Retinal pigment epithelial cell (primary cell): Measurements from ENCODE around the gene SCAI.

Experiments used
- DNase-seq: peaks from one replicate; pipeline ENCODE4 v3.0.0-alpha.2; 2010; ENCODE audit warnings: low read depth
- H3K4me3 ChIP-seq: 2 replicates; pipeline ENCODE4 v1.5.1; 2011; ENCODE audit warnings: mild to moderate bottlenecking, low read length, control low read depth, moderate library complexity
- CTCF ChIP-seq: conservative IDR thresholded peaks from 2 replicates; pipeline ENCODE4 v1.5.1; 2011; ENCODE audit warnings: low read depth, low read length, control low read depth, inconsistent platforms

SCAI gene

DNA sequence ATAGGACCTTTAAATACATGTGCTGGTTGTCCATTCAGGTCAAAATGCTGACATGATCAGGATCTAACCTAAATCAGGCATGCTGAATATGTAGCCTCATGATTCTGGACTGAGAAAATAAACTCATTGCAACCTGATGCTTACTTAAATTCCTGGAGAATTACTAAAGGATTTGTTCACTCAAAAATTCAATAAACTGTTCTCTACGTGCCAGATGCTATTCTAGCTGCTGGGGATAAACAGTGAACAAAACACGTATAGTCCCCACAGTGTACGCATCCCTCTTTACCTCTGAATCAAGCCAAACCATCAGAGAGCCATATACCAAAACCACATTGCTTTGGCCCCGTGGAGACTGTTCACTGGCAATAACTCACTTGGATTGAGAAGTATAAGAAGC, 6.1 kb downstream of the SCAI start:
- no peak for TF ChIP-seq CTCF
- peak; percentile 77 for DNase-seq
- H3K4me3 ChIP-seq, result no peak overlapping the region

DNA sequence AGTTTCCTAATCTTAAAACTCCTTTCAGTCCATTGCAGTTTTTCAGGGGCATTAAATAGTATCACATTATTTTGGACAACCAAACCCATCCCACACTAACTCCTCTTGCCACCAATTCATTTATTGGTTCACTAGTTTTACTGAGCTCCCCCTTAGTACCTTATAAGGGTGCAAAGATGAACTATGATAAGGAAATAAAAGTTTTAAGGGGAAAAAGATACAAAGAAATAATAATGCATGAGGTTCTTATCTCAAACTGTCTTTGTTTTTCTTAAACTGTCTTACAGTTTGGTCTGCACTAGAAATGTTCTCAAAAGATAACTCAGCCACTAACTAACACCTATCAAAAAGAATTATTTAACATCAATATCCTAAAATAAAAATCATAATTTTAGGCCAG, 8.4 kb downstream of the SCAI start:
- no peak for TF ChIP-seq CTCF
- H3K4me3 ChIP-seq, result no peak overlapping the region
- no peak for DNase-seq

GRCh38 chr9:125133403-125134329, 9.7 kb downstream of the SCAI start:
- no peak for DNase-seq
- no peak for TF ChIP-seq CTCF
- H3K4me3 ChIP-seq, result no peak overlapping the region

GRCh38 chr9:125131778-125132177, 11.6 kb downstream of the SCAI start:
- no peak for DNase-seq
- no peak for TF ChIP-seq CTCF
- no peak overlapping the region for H3K4me3 ChIP-seq

DNA sequence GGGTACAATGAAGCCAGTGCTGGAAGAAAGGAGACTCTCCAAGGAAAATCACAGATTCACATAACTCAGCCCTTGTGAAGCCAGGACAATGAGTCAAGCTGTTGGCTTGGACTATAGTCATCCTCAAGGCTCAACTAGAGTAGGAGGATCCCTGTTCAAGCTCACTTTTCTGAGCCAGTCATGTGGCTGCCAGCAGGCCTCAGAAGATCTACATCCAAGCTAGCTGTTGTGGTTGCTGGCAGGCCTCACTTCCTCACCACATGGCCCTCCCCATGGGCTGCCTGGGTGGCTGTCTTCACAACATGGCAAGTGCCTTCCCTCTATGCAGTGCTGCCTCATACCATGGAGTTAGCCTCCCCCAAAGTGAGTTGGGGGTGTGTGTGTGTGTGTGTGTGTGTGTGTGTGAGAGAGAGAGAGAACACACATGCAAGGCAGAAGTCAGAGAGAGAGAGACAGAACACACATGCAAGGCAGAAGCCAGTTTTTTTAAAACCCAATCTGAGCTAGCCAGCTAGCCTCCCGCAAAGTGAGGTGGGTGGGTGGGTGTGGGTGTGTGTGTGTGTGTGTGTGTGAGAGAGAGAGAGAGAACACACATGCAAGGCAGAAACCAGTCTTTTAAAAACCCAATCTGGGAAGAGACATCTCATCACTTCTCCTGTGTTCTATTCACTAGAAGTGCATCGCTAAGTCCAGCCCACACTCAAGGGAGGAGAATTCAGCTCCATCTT, 17.1 kb downstream of the SCAI start:
- no peak for TF ChIP-seq CTCF
- peak; percentile 88 for DNase-seq
- H3K4me3 ChIP-seq, result no peak overlapping the region

DNA sequence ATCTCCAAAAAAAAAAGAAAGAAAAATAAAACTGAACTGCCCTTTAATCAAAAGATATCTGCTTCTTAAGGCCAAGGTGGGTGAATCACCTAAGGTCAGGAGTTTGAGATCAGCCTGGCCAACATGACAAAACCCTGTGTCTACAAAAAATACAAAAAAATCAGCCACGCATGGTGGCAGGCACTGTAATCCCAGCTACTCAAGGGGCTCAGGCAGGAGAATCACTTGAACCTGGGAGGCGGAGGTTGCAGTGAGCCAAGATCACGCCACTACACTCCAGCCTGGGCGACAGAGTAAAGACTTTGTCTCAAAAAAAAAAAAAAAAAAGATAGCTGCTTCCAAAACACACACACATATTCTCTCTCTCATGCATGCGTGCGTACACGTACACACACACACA, 17.8 kb downstream of the SCAI start:
- TF ChIP-seq CTCF, result no peak
- no peak for DNase-seq

More for the DNA sequence above, 17.8 kb downstream of the SCAI start:
- no peak overlapping the region for H3K4me3 ChIP-seq
